M059J (cell line): ENCODE measurements around the gene MED27. TPM values are rescaled to one million over a fixed set of nuclear protein-coding genes. Genes with fewer than 3 reads are reported as not detected.

Source experiments
- DNase-seq: peaks from one replicate; pipeline ENCODE4 v3.0.0-alpha.2; 2012; ENCODE audit warnings: low read depth
- total RNA-seq: library from RNA; depleted of rRNA; stranded (reverse); fragments of >200 nt; shearing (Covaris generic); gene quantifications from 2 replicates; pipeline ENCODE4 v1.2.3, GENCODE V29; 2014; rRNA removed

The MED27 gene
- total RNA-seq: 50.1 and 61.1 TPM in 2 replicates

- peak; percentile 90 for DNase-seq
Measured at GRCh38 chr9:132079391-132080091, at the start of gene MED27. TSS of gene MED27 (minus strand) at chr9:132079867. CDS start at chr9:132079844, 23 bp downstream.

GRCh38 chr9:132127888-132128534 lies 48.3 kb upstream of the MED27 start:
- DNase-seq: no peak

DNA sequence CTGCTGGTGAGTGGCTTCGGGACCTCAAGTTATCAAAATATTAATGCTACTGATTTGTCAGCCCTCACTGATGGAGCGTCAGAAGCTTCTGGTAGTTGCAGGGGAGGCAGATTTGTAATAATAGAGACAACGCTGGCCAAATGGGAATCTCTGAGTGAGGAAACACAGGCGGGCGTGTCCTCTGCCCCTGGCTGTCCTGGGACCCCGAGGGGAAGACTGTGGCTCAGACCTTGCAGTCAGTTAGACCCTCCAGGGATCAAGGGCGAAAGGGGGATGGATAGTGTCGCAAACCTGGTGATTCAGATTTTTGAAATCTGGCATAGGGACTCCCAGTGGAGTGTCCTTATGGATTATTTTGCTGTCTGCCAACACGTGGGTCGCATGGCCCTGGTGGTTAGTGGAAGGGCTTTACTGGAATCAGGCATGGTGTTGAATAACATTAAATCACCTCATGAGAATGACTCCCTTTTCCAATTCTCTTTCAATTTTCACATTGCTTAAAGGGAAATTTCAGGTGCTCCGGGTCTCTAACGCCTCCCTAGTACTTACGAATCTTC lies 47.1 kb upstream of the MED27 start:
- no peak for DNase-seq

GRCh38 chr9:132125944-132126679 lies 46.4 kb upstream of the MED27 start:
- peak; percentile 23 for DNase-seq

DNA sequence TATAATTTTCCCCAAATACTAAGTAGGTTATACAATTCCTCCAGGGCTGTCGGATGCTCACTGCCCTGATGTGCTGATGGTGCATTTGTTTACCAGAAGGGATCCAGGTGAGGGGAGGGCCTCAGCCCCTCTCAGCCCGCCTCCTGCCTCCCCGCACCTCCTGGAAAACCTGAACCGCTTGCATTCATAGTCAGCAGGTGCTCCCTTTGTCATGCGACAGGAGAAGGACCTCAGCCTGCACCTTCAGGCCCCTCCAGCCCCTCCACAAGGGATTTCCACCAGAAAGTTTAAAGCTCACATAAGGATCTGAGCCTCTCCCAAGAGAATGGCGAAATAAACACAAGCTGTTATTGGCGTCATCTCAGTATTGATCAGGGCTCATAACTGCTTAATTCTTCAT lies 45.7 kb upstream of the MED27 start:
- DNase-seq: no peak

GRCh38 chr9:132124800-132125199 lies 45.1 kb upstream of the MED27 start:
- no peak for DNase-seq

DNA sequence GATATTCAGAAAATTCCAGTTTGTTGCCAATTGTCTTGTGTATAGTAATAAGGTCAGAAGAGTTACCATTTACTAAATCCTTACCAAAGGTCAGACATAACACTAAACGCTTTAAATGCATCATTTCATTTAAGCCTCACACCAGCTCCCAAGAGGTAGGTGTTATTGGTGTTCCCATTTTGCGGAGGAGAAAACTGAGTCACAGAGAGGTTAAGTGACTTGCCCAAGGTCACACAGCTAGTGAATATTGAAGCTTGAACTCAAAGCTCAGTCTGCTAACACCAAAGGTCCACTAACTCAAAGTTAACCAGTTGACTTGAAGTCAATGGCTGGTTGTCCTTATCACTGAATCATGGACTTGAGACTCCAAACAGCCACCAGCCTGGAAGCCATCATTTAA lies 41.4 kb upstream of the MED27 start:
- no peak for DNase-seq

GRCh38 chr9:132117694-132118093 lies 38.0 kb upstream of the MED27 start:
- no peak for DNase-seq

- no peak for DNase-seq
Measured at GRCh38 chr9:132116583-132116982, 36.9 kb upstream of the MED27 start.

DNA sequence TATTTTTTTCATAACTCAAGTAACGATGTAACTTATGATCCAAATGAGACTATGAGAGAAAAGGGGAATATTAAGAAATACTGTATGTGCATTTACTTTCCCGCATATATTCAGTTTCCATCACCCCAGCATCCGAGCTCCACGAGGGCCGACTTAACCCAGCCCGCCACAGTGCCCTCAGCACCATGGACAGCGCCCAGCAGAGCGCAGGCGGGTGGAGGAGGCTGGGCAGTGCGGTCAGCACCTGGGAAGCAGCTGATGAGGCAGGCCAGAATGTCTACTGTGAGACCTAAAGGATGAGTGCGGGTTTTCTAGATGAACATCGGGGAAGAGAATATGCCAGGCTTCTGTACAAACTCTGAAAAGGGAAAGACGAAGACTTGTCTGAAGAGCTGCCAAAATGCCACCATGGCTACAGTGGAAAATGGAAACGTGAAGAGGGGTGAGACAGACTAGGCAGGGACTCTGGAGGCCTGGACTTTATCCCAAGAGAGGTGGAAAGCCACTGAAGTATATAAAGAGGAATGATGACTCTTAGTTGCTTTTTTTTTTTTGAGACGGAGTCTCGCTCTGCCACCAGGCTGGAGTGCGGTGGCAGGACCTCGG lies 34.5 kb upstream of the MED27 start:
- DNase-seq: peak; percentile 50

DNA sequence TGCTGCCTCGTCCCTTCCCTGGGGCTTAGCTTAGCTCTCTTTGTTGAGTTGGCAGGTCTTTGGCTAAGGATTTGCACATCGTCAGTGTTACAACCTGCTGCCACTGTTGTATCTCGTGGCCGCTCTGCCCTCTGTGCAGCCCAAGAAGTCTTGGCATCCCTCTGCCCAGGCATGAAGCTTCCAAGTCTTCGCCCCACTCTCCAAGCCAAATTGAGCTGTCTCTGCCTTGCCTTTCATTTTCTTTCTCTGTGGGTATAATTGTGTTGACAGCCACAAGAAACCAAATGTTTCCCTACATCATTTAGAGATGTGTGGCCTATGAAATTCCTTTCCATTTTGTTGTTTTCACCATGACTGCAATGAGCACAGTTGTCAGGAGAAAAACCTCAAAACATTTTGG lies 29.6 kb upstream of the MED27 start:
- DNase-seq: no peak

DNA sequence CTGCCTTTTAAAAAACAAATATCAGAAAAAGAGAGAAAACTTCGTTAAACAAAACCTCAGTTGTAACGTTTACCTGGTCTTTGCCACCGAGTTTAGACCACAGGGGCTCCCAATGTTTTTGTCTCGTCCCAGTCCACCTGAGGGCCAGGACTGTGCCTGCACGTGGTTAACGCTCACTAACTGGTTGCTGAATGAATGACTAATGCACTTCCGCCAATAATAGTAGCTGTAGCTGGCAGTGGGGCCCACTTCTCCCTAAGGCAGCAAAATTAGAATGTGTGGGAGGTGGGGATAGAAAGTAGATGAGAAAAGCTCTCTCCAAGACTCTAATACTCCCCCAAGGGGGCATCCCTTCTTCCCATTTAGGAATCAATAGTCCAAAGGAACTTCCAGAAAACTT lies 29.1 kb upstream of the MED27 start:
- DNase-seq: no peak

DNA sequence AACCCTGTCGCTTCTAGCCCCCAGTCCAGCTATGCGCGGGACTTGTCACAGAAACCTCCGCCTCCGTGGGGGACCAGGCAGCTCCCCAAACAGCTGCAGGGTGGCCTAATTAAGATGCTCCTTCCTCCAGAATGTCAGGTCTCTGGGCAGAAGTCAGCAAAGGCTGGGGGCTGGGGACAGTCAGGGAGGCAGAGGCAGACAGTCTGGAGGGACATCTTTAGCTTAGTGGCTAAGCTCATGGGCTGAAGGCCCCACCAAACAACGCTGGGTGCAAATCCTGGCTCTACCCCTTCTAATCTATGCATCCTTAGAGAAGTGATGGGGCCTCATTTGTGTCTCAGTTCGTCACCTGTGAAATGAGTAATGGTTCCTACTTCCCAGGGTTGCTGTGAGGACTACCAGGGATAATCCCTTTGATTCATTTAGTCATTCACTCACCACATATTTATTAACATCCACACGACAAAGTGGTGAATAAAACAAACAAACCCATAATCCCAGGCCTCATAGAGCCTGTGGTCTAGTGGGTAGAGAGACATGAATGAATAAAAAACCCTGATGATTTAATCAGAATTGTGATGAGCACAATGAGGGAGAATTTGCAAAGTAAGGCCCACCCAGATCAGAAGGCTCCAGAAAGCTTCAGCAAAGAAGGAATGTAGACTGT lies 20.2 kb upstream of the MED27 start:
- DNase-seq: peak; percentile 79

GRCh38 chr9:132099167-132099566 lies 19.5 kb upstream of the MED27 start:
- DNase-seq: no peak

- DNase-seq: peak; percentile 81
Measured at GRCh38 chr9:132094314-132094791, 14.7 kb upstream of the MED27 start.

DNA sequence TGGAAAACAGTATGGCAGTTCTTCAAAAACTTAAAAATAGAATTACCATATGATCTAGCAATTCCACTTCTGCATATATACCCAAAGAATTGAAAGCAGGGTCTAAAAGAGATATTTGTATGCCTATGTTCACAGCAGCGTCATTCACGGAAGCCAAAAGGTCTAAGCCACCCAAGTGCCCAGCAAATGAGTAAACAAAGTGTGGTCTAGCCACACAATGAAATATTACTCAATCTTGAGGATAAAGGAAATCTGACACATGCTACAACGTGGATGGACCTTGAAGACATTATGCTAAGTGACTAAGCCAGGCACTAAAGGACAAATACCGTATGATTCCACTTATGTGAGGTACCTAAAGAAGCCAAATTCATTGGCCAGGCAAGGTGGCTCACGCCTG lies 11.1 kb upstream of the MED27 start:
- peak; percentile 91 for DNase-seq

DNA sequence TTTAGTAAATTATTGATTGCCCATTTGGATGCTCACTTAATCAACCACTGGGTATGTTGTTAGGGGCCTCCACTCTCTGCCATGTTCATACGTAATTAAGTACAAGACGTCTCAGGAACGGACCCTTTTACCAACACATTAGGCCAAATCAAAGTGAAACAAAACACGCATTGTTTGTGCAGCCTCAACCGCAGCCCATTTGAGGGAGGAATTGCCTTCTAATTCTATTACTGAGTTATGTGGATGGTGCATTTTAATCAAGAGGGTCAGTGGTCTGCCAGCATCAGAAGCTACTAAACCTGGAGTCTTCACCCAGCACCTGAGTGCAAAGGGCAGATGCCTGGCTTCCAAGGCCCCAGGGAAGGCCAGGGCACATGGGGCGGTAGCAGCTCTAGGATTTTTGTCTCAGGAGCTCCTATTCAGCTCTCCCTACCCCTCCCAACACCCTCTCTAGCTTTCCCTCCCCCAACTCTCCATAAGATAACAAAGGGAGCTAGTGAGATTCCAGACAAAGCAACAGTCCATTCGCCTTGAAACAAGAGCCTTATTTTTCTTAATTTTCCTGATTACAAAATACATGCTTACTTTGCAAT lies 7.9 kb upstream of the MED27 start:
- no peak for DNase-seq

DNA sequence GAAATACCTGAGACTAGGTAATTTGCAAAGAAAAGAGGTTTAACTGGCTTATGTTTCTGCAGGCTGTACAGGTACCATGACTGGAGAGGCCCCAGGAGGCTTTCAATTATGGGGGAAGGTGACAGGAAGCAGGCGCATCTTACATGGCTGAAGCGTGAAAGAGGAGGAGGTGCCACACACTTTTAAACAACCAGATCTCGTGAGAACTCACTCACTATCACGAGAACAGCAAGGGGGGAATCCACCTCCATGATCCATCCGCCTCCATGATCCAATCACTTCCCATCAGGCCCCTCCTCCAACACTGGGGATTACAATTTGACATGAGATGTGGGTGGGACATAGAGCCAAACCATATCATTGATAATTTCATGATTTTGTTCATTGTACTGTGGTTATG lies 2.5 kb upstream of the MED27 start:
- no peak for DNase-seq

DNA sequence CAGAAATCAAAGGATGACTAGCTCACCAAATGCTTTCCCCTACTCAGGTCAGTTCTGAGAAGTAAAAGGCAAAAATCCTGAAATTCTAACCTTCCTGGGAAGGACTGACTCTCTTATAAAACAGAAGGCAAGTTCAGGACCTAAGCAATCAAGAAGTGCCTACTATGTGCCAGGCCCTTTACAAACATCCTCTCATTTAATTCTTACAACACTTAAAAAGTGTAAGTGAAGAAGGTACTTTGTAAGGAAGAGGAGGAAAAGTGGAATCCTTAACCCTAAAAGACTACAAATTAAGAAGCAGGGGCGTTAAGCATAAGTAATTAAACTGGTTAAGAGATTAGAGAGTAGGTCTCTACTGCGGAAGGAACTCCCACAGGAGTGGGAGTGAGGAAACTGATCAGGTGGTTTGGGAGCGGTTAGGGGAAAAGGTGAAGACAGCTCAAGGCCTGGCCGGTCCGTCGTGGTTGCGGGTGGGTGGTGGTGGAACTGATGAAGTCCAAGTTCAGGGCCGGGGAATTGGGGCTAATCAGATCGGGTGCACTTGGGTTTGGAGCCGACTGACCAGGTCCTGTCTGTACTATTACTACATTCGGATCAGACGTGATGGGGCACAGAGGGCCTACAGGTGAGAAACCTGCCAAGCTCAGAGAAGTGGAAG lies 839 bp downstream of the MED27 start:
- DNase-seq: peak; percentile 22
